KMS-11 (cell line): ENCODE measurements around the gene PRPF4.

Experiments used
- H2AFZ ChIP-seq: fragments of 200-600 bp; sonication (generic); 2 replicates; pipeline ENCODE4 v1.6.1; 2016; ENCODE audit warnings: antibody characterized with exemption, mixed run types, low read depth
- H3K27ac ChIP-seq: fragments of 200-600 bp; sonication (generic); 2 replicates; pipeline ENCODE4 v1.6.1; 2016; ENCODE audit warnings: mild to moderate bottlenecking, mixed run types
- H3K27me3 ChIP-seq: fragments of 200-600 bp; sonication (generic); 2 replicates; pipeline ENCODE4 v1.6.1; 2017; ENCODE audit warnings: mild to moderate bottlenecking, low read depth, mixed run types, moderate library complexity; ENCODE audit not compliant: insufficient read depth
- H3K36me3 ChIP-seq: fragments of 200-600 bp; sonication (generic); 2 replicates; pipeline ENCODE4 v1.6.1; 2017; ENCODE audit warnings: mild to moderate bottlenecking, mixed run types; ENCODE audit not compliant: insufficient read depth
- H3K4me1 ChIP-seq: fragments of 200-600 bp; sonication (generic); 2 replicates; pipeline ENCODE4 v1.6.1; 2016; ENCODE audit warnings: mild to moderate bottlenecking, low read depth, mixed run types; ENCODE audit not compliant: poor library complexity, severe bottlenecking
- H3K4me2 ChIP-seq: fragments of 200-600 bp; sonication (generic); 2 replicates; pipeline ENCODE4 v1.7.0; 2016; ENCODE audit warnings: mild to moderate bottlenecking, mixed run types
- H3K4me3 ChIP-seq: fragments of 200-600 bp; sonication (generic); IDR thresholded peaks from 2 replicates; pipeline ENCODE4 v1.6.1; 2017; ENCODE audit warnings: low read depth, low read length, mixed read lengths; ENCODE audit not compliant: insufficient read depth
- H3K79me2 ChIP-seq: fragments of 200-600 bp; sonication (generic); 2 replicates; pipeline ENCODE4 v1.6.1; 2016; ENCODE audit warnings: low read depth, mixed run types; ENCODE audit not compliant: insufficient read depth
- H3K9ac ChIP-seq: fragments of 200-600 bp; sonication (generic); 2 replicates; pipeline ENCODE4 v1.6.1; 2016; ENCODE audit warnings: mild to moderate bottlenecking, mixed run types
- H4K20me1 ChIP-seq: fragments of 200-600 bp; sonication (generic); 2 replicates; pipeline ENCODE4 v1.6.1; 2016; ENCODE audit warnings: mild to moderate bottlenecking, mixed run types; ENCODE audit not compliant: insufficient read depth
- TF ChIP-seq, protein P1 (sequence below): fragments of 200-600 bp; sonication (generic); conservative IDR thresholded peaks from 2 replicates; pipeline ENCODE4 v1.6.1; 2017; ENCODE audit warnings: low read depth, mild to moderate bottlenecking, antibody characterized with exemption, low read length, moderate library complexity, mixed read lengths

Gene PRPF4

DNA sequence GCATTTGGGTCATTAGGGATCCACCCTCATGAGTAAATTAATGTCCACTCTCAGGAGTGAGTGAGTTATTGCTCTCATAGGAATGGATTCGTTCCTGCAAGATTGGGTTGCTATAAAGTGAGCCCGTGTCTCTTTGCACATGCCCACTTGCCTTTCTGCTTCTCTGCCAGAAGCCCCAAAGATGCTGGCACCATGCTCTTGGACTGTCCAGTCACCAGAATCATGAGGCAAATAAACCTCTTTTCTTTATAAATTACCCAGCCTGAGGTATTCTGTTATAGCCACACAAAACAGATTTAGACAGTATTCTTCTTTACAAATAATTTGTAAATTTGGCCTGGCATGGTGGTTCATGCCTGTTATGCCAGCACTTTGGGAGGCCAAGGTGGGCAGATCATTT is 24.7 kb upstream of the PRPF4 start:
- Histone ChIP-seq H4K20me1 (no peaks in the 10 kb centered on the region), H3K4me1 (no peaks in the 10 kb centered on the region), H3K27ac (no peak overlapping the region), H3K27me3 (no peaks in the 10 kb centered on the region), H3K4me3 (no peak overlapping the region), H3K36me3 (no peaks in the 10 kb centered on the region), H3K9ac (no peak overlapping the region), H3K79me2 (no peaks in the 10 kb centered on the region), H2AFZ (no peak overlapping the region), H3K4me2 (no peak overlapping the region)
- TF ChIP-seq, protein P1, sequence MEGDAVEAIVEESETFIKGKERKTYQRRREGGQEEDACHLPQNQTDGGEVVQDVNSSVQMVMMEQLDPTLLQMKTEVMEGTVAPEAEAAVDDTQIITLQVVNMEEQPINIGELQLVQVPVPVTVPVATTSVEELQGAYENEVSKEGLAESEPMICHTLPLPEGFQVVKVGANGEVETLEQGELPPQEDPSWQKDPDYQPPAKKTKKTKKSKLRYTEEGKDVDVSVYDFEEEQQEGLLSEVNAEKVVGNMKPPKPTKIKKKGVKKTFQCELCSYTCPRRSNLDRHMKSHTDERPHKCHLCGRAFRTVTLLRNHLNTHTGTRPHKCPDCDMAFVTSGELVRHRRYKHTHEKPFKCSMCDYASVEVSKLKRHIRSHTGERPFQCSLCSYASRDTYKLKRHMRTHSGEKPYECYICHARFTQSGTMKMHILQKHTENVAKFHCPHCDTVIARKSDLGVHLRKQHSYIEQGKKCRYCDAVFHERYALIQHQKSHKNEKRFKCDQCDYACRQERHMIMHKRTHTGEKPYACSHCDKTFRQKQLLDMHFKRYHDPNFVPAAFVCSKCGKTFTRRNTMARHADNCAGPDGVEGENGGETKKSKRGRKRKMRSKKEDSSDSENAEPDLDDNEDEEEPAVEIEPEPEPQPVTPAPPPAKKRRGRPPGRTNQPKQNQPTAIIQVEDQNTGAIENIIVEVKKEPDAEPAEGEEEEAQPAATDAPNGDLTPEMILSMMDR, result no peak

DNA sequence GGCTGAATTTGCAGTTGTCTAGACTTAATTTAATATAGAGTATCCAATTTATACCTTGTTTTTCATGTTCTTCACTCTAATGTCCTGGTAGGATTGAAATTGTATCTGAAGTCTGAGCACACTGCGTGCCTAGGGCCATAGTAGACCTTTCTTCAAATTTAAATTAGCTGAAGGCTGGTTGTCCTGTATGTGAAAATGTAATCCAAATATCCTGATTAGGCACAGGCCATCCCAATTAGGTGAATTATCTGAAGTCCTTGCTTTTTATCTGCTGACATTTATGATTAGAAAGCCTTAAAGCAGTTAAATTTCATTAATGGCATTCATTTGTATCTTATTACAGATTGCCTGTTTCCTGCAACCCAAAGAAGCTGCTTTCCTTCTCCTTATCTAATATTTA is 20.5 kb upstream of the PRPF4 start:
- H4K20me1 ChIP-seq, result no peaks in the 10 kb centered on the region; the same call in 1 of the 2 replicates
- H3K27me3 ChIP-seq, result no peaks in the 10 kb centered on the region
- H3K27ac ChIP-seq, result no peak overlapping the region
- H3K36me3 ChIP-seq, result no peaks in the 10 kb centered on the region
- no peak overlapping the region for H3K4me2 ChIP-seq
- H2AFZ ChIP-seq, result no peak overlapping the region
- H3K4me1 ChIP-seq, result no peaks in the 10 kb centered on the region
- no peaks in the 10 kb centered on the region for H3K79me2 ChIP-seq
- H3K9ac ChIP-seq, result no peak overlapping the region
- no peak overlapping the region for H3K4me3 ChIP-seq
- TF ChIP-seq, protein P1, result no peak

DNA sequence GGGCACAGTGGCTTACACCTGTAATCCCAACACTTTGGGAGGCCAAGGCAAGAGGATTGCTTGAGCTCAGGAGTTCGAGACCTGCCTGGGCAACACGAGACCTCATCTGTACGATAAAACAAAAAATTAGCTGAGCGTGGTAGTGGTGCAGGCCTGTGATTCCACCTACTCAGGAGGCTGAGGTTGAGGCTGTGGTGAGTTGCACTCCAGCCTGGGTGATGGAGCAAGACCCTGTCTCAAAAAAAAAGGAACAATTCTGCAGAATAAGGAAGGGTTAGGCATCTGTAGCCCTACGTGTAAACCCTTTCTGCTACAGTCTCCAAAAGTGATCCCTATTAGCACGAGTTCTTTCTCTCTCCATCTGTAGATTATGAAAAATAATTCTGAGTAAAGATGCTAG is 20.0 kb upstream of the PRPF4 start:
- Histone ChIP-seq H3K27me3 (no peaks in the 10 kb centered on the region), H4K20me1 (no peaks in the 10 kb centered on the region; the same call in 1 of the 2 replicates), H3K9ac (no peak overlapping the region), H2AFZ (no peak overlapping the region), H3K4me3 (no peak overlapping the region), H3K4me1 (no peaks in the 10 kb centered on the region), H3K4me2 (no peak overlapping the region), H3K79me2 (no peaks in the 10 kb centered on the region), H3K36me3 (no peaks in the 10 kb centered on the region), H3K27ac (no peak overlapping the region)
- TF ChIP-seq, protein P1, result no peak

DNA sequence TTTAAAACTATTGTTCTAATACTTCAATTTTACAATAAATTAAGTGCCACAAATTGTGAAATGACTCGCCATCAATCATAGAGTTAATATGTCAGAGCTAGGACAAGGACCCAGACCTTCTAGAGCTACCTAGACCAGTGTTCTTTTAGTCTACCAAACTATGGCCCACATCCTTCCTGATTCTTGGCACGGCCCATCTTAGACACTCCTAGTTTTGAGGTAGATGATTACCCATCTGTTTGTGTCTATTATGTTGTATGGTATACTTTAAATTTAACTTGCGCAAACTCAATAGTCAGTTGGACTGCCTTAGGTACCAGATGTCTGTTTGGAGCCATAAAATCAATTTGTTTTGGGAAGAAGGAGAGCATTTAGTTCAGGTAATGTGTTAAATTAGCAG is 17.6 kb upstream of the PRPF4 start:
- H3K79me2 ChIP-seq, result no peaks in the 10 kb centered on the region
- H3K36me3 ChIP-seq, result no peaks in the 10 kb centered on the region
- H3K9ac ChIP-seq, result no peak overlapping the region
- H3K27ac ChIP-seq, result no peak overlapping the region
- H3K27me3 ChIP-seq, result no peaks in the 10 kb centered on the region
- no peak overlapping the region for H3K4me3 ChIP-seq
- TF ChIP-seq, protein P1, result no peak
- H2AFZ ChIP-seq, result no peak overlapping the region
- H3K4me2 ChIP-seq, result no peak overlapping the region
- no peaks in the 10 kb centered on the region; the same call in 1 of the 2 replicates for H4K20me1 ChIP-seq
- no peaks in the 10 kb centered on the region for H3K4me1 ChIP-seq
